NCI-H2081 treated with DMSO at 0.1 percent for 48 hours (cell line): ENCODE measurements around the gene HECTD4.
"Not testable (repeated sequence)": the region's sequence is repeated elsewhere in the genome, so short reads cannot be mapped to it uniquely, and the experiment has no call there.

Experiments used
- DNase-seq: peaks from one replicate; lab custom pipeline; 2025; lab: John Stamatoyannopoulos, UW

HECTD4 gene

GRCh38 chr12:112354399-112354798 lies 27.8 kb downstream of the HECTD4 start:
- no peak for DNase-seq

GRCh38 chr12:112353393-112353792 lies 28.8 kb downstream of the HECTD4 start:
- DNase-seq, result no peak

GRCh38 chr12:112352921-112353320 lies 29.3 kb downstream of the HECTD4 start:
- DNase-seq, result no peak

GRCh38 chr12:112350593-112351592 lies 31.3 kb downstream of the HECTD4 start:
- DNase-seq, result no peak

GRCh38 chr12:112349431-112349830 lies 32.8 kb downstream of the HECTD4 start:
- peak; percentile 90 for DNase-seq

GRCh38 chr12:112348926-112349325 lies 33.3 kb downstream of the HECTD4 start:
- not testable (repeated sequence) for DNase-seq

- DNase-seq, result no peak
Measured at GRCh38 chr12:112347581-112347982, 34.6 kb downstream of the HECTD4 start.

GRCh38 chr12:112346194-112346593 lies 36.0 kb downstream of the HECTD4 start:
- DNase-seq, result no peak

- DNase-seq, result no peak
Measured at GRCh38 chr12:112344220-112344619, 38.0 kb downstream of the HECTD4 start.

- no peak for DNase-seq
Measured at GRCh38 chr12:112342587-112342986, 39.6 kb downstream of the HECTD4 start.

- DNase-seq, result peak; percentile 33
Measured at GRCh38 chr12:112341046-112341825, 41.0 kb downstream of the HECTD4 start.

GRCh38 chr12:112340230-112340629 lies 42.0 kb downstream of the HECTD4 start:
- DNase-seq, result no peak

- DNase-seq, result not testable (repeated sequence)
Measured at GRCh38 chr12:112334999-112335398, 47.2 kb downstream of the HECTD4 start.

GRCh38 chr12:112333019-112333418 lies 49.2 kb downstream of the HECTD4 start:
- no peak for DNase-seq

- DNase-seq, result no peak
Measured at GRCh38 chr12:112331886-112332285, 50.3 kb downstream of the HECTD4 start.

- DNase-seq, result no peak
Measured at GRCh38 chr12:112330706-112331105, 51.5 kb downstream of the HECTD4 start.

GRCh38 chr12:112328456-112329124 lies 53.6 kb downstream of the HECTD4 start:
- DNase-seq, result no peak

GRCh38 chr12:112327209-112327938 lies 54.9 kb downstream of the HECTD4 start:
- DNase-seq, result no peak

- DNase-seq, result no peak
Measured at GRCh38 chr12:112325622-112326207, 56.5 kb downstream of the HECTD4 start.

GRCh38 chr12:112325157-112325556 lies 57.1 kb downstream of the HECTD4 start:
- no peak for DNase-seq

- DNase-seq, result no peak
Measured at GRCh38 chr12:112322882-112323547, 59.2 kb downstream of the HECTD4 start.
